ENCODE measurements around the gene OR2J3. TPM values are rescaled to one million over a fixed set of nuclear protein-coding genes. Genes with fewer than 3 reads are reported as not detected.

The OR2J3 gene
- not detected in 2 replicates for total RNA-seq

GRCh38 chr6:29107758-29108157 lies at the start of gene OR2J3:
OR2J3 (plus strand) TSS chr6:29108058; CDS start chr6:29111891, 3,833 bp downstream.

GRCh38 chr6:29087213-29087612 lies 20.6 kb upstream of the OR2J3 start, which contains the start of gene OR2B3:
OR2B3 (minus strand) TSS chr6:29087313; CDS start chr6:29087248, 65 bp downstream.

GRCh38 chr6:29099190-29099589 lies 8.7 kb upstream of the OR2J3 start, which contains the start of gene OR2J1:
OR2J1 (plus strand) TSS chr6:29099490; CDS start chr6:29100943, 1,453 bp downstream.

Other genes starting within 250 kb of the OR2J3 start
- gene TRIM27, start 184.1 kb upstream of the OR2J3 start, total RNA-seq, result 65.1 and 96.5 TPM in 2 replicates
- gene ZNF311, start 102.7 kb upstream of the OR2J3 start, total RNA-seq, result 0.43 and 0.44 TPM in 2 replicates
- gene OR2W1, start 62.9 kb upstream of the OR2J3 start, total RNA-seq, result not detected in 2 replicates
- gene OR2B3, start 20.7 kb upstream of the OR2J3 start, total RNA-seq, result not detected in 2 replicates
- gene OR2J1, start 8.6 kb upstream of the OR2J3 start, total RNA-seq, result not detected in 2 replicates
- not detected in 2 replicates for gene OR2J2, start 62.8 kb downstream of the OR2J3 start, total RNA-seq
- not detected in 2 replicates for gene OR14J1, start 193.6 kb downstream of the OR2J3 start, total RNA-seq